GM21367 (cell line): Measurements from ENCODE around the gene ALDH1L1.
"Not testable (repeated sequence)": the region's sequence is repeated elsewhere in the genome, so short reads cannot be mapped to it uniquely, and the experiment has no call there.

ENCODE experiments used
- ATAC-seq: cut with Tn5 transposase; IDR thresholded peaks from one replicate; pipeline ENCODE4 v1.9.1; 2021; ENCODE audit not compliant: unreplicated experiment

Gene ALDH1L1

DNA sequence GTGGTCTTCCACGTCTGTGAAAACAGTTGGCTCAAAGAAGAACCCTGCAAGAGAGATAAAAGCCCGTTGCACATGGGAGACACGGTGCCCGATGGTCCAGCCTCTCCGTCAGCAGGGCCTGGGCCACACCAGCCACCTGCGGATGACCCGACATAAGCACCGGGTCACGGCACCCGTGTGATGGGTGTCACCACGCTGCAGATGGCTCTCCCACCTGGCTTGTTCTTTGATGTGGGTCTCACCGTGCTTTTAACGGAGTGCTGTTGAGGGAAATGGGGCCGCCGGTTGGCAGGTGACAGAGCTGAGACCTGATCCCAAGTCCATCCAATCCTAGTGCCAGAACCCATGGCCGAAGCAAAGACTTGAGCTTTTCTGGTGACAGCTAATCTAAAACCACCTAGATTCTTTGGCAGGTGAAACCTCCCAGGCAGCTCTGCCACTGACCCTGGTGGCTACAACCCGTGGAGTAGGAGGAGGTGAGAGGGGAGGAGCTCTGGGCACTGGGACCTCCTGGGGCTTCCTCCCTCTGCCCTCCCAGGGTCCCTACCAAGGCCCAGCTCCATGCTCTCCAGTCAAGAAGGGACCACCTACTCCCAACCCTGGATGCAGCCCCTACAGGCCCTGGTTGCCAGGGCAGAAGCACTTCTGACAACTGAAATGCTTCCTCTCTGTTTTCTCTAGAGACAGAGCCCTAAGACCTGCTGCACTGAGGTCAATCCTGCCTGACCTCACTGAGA is 73.0 kb downstream of the ALDH1L1 start:
- no peak for ATAC-seq

DNA sequence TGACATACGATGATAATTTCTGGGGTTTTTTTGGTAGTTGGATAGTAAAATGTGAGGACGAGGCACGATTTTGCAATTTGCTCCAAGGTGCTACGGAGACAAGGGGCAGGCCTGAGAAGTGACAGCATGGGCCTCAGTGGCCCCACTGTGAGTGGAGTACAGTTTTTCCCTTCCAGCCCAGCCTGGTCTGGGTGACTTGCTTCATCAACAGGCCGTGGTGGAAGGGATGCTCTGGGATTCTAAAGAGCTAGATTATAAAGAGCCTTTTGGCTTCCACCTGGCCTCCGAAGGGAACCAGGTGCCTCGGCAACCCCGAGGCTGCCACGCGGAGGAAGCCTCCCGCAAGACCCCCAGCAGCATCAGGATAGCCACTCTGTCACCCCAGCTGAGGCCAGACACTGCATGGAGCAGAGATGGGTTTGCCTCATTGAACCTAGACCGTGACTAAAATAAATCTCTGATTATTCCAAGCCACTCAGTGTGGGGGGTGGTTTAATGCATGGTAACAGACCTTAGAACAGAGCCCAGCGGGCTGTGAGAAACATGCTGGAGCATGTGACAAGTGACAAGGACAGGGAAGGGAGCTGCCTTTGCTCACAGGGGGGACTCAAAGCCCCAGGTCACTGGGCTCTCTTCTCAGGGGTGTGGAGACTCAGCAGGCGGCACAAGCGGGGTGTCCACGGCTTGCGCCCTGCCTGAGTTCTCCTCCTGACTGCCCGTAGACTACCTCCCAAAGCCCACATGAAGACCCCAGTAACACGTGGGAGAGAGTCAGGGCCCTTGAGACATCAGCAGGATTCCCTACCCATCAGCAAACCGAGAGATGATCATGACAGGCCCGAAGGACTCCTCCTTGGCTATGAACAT is 73.8 kb downstream of the ALDH1L1 start:
- ATAC-seq: no peak

DNA sequence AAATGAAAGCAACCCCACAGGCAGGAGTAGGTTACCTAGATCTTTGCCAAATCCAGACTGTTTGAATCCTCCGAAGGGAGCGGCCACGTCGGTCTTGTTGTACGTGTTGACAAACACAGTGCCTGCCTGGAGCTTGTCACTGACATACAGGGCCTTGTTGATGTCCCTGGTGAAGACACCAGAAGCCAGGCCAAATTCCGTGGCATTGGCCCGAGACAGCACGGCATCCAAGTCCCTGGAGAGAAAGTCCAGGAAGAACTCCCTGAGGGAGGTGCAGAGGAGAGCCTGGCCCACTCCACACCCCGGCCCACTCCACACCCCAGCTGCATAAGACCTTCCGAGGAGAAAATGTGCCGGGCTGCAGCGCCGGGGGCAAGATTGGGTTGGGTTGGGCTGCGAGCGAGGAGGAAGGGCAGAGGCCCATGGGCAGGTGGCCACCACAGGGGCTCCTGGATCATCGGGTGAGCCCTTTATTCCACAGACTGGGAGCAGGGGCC is 74.6 kb downstream of the ALDH1L1 start:
- ATAC-seq: no peak

DNA sequence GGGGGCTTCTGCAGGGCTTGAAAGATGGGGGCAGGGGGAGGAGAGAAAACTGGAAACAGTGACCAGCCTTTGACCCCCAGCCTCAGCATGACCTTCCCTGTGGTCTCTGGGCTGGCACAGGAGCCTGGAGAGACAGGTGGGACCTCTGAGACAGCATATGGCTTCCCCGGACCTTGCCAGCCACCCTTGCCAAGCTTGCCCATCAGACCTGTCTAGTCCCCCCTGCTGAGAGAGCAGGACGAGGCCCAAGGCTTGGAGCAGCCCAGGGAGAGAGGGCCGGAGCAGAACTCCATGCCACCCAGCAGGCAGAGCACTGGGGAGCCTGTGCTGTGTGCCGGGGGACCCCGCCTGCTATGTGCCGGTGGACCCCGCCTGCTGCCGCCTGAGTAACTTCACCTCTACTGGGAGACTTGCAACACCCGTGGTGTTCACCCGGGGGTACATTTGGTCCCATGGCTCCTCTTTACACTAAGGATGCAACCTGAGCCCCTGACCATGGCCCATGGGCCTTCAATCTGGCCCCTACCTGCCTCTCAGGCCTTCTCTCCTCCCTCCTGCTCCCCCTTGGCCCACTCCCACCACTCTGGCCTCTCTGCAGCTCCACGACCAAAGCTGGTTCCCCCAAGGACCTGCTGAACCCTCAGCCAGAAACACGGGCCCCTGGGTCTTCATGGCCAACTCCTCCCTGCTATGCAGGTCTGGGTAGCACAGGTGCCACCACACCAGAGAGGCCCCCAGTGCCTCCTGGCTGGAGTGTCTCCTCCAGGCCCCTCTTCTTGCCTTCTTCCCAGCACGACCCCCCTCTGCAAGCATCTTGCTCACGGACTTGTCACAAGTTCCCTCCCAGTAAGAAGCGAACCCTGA is 75.4 kb downstream of the ALDH1L1 start:
- no peak for ATAC-seq

DNA sequence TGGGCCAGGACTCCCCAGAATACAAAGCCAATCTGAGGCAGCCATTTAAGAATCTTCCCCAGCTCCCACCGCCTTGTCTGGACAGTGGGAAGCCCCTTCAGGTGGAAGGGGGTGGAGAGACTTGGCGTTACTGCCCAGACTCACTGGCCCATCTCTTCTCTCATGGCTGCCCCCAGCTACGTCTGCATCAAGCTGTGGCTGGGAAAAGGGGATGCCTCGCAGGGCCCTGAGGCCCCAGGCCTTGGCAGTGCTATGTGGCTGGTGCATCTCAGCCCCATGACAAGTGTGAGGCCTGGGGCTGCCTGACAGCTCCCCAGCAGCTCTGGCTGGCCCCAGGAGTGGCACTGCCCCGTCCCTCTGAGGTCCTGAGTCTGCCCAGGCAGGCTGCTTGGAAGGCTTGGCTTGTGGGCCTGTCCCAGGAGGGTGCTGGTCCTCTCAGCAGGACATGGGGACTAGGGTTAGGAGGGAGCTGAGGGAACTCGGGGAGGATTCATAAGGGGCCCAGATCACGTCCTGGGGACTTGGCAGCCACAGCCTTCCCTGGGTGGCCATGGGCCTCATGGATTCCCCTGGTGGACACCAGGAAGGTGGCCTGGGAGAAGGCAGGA is 76.3 kb downstream of the ALDH1L1 start:
- no peak for ATAC-seq

DNA sequence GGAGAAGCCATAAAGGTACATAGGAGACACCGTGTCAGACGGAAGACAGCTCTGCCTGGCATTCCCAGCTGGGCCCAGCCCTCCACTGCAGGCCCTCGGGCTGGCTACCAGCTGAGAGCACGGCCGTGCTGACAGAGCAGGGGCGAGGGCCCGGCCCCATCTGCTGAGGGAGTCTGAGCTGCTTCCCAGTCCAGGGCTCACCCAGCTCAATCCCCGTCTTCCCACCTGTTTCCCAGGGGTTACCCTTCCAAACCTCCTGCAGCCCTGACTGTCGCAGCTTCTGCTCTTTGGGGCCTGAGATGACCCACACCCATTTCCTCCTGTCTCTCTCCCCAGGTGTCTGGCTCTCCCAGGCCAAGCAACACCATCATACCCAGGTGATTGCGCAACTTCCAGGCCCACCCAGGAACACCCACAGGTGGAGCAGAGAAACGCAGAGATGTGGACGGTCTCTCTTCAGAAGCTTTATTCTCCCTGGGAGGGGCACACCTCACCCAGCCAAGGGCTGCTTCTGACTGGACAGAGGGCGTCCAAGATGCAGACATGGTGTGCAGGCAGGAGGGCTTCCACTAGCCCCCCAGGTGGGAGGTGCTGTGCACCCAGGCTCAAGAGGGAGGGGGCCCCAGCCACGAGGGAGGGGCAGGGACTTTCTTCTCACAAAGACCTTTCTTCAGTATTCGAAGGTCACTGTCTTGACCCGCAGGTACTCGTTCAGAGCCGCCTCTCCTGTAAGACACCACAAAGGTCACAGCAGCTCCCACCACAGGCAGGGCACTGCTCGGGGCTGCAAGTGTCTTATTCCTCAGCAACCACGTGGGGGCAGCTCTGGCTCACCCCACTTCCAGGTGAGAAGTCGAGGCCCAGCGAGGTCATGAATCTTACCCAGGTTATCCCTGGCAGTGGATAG is 77.0 kb downstream of the ALDH1L1 start:
- no peak for ATAC-seq

DNA sequence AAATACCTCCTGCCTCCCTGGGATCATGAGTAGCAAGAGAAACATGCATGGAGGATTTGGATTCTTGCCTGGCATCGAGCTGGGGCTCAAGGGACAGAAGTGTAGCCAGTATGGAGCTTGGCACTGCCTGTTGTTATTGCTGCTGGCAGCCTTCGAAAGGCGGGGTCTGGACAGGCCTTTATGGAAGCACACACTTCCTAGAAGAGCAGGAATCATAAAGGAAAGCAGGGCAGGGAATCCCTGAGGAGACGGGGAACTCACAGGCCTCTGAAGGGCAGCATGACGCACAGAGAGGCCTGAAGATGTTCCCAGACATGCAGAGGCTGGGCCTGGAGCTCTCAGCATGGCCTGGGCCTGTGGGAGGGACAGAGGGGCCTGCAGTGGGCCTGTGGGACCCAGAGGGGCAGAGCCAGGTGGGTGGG is 77.8 kb downstream of the ALDH1L1 start:
- ATAC-seq: no peak

DNA sequence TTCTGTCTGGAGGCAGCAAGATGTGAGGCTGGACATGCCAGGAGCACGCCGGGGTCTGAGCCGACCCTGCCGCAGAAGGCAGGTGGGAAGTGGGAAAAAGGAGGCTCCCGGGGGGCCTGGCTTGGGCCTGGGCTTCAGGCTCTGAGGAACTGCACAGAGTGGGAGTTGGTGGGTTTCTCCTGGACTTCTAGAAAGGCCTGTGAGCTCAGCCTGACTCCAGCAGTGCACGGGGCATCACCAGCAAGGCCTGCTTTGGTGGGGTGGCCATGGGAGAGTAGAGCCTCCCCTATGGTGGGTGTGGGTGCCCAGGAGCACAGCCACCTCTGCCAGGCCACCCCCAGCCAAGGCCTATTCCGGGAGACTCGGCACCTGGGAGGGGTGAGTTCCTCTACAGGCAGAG is 78.4 kb downstream of the ALDH1L1 start:
- no peak for ATAC-seq

DNA sequence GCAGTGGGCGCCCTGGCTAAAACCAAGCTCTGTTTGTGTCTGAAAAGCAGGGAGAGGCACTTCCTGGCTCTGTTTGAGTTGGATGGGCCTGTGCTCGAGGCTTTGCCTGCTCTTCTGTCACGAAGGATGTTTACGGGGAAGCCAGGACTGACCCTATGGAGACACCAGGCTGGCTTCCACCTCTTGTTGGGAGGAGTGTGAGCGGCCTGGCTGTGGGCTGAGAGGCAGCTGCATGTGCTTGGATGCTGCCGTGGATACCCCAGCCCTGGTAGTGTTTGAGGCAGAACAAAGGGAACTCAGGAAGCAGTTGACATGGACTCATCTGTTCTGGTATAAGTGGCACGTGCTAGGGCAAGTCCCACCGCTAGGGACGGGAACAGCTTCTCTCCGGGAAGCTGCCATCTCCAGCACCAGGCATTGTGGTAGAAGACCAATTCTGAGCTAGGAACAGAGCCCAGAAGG is 78.8 kb downstream of the ALDH1L1 start:
- ATAC-seq: no peak

DNA sequence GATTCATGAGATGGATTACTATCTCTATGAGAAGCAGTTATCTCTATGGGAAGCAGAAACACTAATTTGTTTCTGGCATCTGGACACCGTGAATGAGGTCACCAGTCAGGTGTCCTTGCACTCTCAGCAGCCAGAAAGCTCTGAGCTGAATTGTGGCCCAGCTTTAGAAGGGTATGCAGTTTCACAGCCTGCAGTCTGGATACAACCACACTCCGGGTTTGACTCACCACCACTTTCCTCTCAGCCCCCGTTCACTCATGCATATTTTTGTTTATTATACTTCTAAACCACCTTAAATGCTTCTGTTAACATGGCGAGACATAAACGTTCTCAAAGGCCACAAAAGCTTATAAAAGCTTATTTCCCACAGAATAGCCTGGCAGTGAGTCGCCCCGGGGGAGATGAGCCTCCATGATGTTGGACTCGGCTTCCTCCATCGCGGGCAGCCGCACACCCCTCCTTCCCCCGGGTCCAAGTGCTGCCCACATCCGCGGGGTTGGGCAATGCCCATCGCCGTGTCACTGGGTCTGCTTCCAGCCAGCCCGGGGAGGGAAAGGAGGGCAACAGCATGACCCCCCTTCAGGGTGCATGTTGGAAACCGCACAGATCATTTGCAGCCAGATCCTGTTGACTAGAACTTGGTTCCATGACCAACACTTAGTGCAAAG is 79.6 kb downstream of the ALDH1L1 start:
- ATAC-seq: no peak

DNA sequence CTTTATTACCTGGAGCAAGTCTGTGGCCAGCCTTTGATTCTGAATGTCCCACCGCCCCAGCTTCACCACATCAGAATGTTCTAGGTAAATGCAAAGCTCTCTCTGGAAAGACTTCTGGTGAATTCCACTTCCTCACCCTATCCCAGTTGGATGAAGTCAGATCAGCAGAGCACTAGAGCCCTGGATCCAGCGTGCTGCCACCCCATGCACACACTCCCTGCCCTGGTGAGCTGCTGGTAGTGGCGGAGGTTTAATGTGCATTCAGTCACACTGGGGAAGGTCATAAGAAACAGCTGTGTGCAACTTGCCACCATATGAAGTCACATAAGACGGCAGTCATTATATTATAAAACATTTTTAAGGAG is 80.1 kb downstream of the ALDH1L1 start:
- no peak for ATAC-seq

DNA sequence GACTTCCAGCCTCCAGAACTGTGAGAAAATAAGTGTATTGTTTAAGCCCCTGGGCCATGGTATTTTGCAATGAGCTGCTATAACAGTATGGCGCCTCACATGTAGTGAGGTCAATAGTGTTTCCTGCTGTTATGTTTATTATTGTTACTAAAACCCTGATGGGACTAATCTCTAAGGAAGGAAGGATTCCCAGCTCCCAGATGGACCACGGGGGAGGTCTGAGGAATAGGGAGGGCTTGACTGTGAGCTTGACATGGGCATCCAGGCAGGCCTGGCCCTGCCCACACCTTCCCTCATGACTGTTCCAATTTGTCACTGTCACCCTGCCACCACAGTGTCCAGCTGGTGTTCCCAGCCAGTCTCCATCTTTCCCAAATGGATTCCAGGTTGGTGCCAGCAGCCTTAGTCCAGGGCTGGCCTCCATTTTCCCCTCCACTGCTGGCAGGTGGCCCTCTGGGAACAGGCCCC is 82.0 kb downstream of the ALDH1L1 start:
- no peak for ATAC-seq

DNA sequence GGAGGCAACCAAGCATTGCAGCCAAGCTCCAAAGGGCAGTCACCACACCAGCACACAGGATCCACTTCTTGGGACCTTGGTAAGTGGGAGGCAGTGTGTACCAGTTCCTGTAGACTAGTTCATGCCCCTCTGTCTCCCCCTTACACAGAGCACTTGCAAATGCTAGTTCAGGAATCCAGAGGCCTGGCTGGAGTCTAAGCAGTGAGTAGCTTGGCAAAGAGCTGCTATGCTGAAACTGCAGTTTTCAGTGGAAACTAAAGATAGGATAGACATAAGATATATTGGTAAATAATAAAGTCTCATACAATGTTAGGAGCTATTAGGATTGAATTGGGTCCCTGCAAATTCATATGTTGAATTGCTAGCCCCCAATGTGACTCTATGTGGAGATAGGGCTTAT is 82.6 kb downstream of the ALDH1L1 start:
- ATAC-seq: no peak

DNA sequence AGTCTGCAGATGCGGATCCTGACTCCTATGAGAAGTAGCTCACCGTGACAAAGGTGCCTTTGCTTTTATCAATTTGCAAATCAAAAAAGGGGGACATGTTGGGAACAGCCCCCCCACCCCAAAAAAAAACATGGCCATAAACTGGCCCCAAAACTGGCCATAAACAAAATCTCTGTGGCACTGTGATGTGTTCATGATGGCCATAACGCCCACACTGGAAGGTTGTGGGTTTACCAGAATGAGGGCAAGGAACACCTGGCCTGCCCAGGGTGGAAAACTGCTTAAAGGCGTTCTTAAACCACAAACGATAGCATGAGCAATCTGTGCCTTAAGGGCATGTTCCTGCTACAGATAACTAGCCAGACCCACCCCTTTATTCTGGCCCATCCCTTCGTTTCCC is 84.1 kb downstream of the ALDH1L1 start:
- ATAC-seq: not testable (repeated sequence)

DNA sequence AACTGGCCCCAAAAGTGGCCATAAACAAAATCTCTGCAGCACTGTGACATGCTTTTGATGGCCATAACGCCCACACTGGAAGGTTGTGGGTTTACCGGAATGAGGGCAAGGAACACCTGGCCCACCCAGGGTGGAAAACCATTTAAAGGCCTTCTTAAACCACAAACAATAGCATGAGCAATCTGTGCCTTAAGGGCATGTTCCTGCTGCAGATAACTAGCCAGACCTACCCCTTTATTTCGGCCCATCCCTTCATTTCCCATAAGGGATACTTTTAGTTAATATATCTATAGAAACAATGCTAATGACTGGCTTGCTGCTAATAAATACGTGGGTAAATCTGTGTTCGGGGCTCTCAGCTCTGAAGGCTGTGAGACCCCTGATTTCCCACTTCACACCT is 88.3 kb downstream of the ALDH1L1 start:
- ATAC-seq: not testable (repeated sequence)

DNA sequence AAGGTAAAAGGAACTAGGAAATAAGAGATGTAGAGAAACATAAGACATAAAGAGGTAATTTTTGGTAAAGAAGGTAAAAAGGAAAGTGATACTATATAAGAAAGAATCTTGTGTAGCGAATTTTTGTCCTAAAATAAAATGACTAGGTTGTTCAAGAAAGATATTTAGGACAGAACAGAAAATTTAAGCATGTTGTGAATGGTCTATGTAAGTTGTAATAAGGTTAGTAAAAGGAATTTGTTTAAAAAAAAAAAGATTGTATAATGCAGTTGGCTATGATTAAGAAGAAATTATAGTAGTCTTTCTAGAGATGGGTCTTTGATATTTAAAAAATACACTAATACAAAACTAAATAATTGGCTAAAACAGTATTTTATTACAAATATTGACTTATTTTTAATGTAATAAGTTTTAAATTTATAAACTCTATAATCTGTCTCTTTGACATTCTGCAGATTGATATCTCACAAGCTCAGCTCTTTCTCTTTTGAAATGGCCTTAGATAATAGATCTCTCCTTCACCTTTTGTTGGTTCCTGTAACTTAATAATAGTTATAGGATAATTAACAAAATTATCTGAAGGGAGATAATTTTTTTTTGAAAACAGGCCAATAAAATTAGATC is 92.7 kb downstream of the ALDH1L1 start:
- ATAC-seq: no peak

DNA sequence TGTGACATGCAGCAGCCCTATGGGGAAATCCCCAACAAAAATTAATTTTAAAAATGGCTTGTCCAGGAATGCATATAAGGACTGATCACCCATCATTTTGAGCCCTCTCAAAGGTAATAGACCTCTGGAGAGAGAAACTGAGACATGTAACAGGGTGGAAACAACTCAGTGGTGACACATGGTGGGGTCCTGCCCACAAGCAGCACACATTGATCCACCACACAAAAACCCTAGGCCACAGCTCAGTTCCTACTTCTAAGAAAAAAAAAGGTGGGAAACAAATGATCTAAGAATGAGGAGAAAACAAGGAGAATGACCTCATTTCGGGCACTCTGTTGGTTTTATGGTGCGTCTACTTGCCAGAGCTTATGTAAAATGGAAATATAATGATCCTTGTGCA is 94.5 kb downstream of the ALDH1L1 start:
- no peak for ATAC-seq

DNA sequence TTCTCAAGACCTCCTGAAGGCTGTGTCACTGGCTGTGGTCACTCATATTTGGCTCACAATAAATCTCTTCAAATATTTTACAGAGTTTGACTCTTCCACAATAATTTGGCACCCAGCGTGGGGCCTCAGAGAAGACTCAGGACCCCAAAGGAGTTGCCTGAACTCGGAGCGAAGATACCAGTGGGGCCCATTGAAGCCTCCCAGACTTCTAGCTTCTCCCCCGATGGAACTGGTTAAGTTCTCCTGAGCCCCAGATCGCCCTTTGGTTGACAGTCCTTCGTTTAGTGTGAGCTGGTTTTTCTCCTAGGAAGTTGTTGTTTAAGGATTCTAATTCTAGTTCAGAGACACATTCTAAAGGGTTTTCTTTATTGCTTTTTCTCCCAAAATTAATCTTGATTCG is 95.1 kb downstream of the ALDH1L1 start:
- no peak for ATAC-seq

DNA sequence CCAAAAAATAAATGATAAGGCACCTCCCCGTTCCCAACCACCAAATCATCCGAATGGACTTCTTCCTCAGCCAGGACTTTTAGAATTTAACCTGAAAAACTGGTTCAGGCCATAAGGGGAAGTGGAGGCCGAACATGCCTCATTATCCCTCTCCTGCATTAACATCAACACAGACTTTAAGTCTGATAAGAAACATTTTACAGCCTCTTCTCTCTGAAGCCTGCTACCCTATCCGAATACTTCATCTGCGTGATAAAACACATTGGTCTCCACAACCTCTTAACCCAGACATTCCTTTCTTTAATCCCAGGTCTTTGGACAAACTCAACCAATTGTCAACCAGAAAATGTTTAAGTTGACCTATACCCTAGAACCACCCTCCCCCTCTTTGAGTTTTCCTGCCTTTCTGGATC is 95.6 kb downstream of the ALDH1L1 start:
- ATAC-seq: no peak
